Epithelial cell of umbilical artery (primary cell): ENCODE data around the gene FUT8. TPM values are rescaled to one million over a fixed set of nuclear protein-coding genes. Genes with fewer than 3 reads are reported as not detected.

Experiments used
- total RNA-seq: library from RNA; depleted of rRNA; stranded (reverse); fragments of >200 nt; gene quantifications from 2 replicates; pipeline ENCODE4 v1.2.3, GENCODE V29; 2014

Gene FUT8
- 36.7 and 53.3 TPM in 2 replicates for total RNA-seq

DNA sequence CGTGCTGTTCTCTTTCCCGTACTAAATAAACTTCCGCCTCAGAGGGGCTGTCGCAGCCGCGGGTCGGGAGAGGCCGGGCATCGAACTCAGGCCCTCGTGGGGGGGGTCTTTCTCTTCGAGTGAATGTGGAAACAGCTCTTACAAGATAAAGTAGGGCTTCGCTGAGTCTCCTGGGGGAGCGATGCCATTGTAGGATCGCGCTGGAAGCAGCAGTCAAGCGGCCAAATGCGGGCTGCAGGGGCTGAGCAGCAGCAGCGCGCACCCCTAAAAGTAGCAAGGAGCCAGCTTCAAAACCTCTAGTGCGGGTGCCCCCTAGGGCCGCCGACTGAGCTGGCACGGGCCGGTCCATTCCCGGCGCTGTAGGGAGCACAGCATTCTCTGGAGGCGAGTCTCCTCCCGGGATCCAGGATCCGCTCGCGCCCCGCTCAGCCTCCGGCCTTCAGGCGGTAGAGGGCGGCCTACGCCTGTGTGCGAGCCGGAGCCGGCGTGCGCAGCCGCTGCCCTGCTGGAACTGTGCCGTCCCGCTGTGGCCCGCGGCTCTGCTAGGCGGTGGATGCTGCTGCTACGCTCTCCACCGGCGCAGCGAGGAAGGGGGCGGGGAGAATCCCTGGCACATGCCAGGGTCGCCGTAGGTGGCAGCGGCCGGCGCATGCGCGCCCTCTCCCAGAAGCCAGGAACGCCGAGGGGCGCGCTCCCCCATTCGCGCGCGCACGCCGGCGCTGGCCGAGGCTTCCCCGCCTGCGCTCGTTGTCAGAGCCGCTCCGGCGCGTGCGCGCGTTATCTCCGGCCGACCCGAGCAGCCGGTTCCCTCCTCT, at the start of gene FUT8:
FUT8 (plus strand) TSS at position 699 of the 815 bp plus-strand sequence. CDS start 148,834 bp downstream, outside the sequence.

